Measurements from ENCODE around the gene ACTR3C. TPM values are rescaled to one million over a fixed set of nuclear protein-coding genes. Genes with fewer than 3 reads are reported as not detected.

The ACTR3C gene
- polyA plus RNA-seq, 1 of the 3 experiments (the other 2 are of a cell fraction), result 0.35 TPM

DNA sequence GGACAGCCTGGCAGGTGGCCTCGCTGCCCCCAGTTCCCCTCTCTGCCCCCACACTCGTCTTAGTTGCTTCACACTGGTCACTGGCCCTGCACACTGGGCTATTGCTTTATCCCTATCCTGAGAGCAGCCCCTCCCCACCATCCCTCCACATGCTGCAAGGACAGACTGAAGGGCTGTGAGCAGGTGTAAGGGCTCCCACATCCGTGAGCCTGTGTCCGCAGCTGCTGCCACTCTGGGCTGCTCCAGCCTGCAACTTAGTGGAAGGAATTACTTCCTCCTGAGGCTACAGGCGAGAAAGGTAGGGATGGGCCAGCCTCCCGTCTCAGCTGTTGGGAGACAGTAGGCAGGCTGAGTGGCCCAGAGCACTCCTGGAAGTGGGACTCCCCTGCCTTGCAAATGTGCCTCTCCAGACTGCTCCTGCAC, 14.3 kb upstream of the ACTR3C start:
- 73% methylated on average over 6 of the region's 6 CpGs for WGBS (ENCODE audit: low lambda C conversion rate)
- TF ChIP-seq, protein P1, sequence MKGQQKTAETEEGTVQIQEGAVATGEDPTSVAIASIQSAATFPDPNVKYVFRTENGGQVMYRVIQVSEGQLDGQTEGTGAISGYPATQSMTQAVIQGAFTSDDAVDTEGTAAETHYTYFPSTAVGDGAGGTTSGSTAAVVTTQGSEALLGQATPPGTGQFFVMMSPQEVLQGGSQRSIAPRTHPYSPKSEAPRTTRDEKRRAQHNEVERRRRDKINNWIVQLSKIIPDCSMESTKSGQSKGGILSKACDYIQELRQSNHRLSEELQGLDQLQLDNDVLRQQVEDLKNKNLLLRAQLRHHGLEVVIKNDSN (IDR thresholded peaks at IDR 0.05; ENCODE audit: borderline replicate concordance, low read depth), result no peak
- TF ChIP-seq SIN3A (IDR thresholded peaks at IDR 0.05; ENCODE audit: borderline replicate concordance, low read depth, low read length), result no peak
- TF ChIP-seq, protein P2, sequence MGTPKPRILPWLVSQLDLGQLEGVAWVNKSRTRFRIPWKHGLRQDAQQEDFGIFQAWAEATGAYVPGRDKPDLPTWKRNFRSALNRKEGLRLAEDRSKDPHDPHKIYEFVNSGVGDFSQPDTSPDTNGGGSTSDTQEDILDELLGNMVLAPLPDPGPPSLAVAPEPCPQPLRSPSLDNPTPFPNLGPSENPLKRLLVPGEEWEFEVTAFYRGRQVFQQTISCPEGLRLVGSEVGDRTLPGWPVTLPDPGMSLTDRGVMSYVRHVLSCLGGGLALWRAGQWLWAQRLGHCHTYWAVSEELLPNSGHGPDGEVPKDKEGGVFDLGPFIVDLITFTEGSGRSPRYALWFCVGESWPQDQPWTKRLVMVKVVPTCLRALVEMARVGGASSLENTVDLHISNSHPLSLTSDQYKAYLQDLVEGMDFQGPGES (IDR thresholded peaks at IDR 0.05; ENCODE audit: low read depth, low read length), result no peak
- no peak for TF ChIP-seq TEAD4 (IDR thresholded peaks at IDR 0.05; ENCODE audit: borderline replicate concordance, insufficient read depth)
- no peak for TF ChIP-seq FOXJ3 (CRISPR knock-in tag; IDR thresholded peaks at IDR 0.05)
- no peak for TF ChIP-seq YY1 (IDR thresholded peaks at IDR 0.05; ENCODE audit: low read depth)
- TF ChIP-seq FOXM1 (IDR thresholded peaks at IDR 0.05; ENCODE audit: low read depth), result no peak
- TF ChIP-seq EZH2phosphoT487 (IDR thresholded peaks at IDR 0.05; ENCODE audit: borderline replicate concordance, low read depth), result no peak
- no peak for TF ChIP-seq GABPA (IDR thresholded peaks at IDR 0.05; ENCODE audit: low read depth)
- TF ChIP-seq, protein P3, sequence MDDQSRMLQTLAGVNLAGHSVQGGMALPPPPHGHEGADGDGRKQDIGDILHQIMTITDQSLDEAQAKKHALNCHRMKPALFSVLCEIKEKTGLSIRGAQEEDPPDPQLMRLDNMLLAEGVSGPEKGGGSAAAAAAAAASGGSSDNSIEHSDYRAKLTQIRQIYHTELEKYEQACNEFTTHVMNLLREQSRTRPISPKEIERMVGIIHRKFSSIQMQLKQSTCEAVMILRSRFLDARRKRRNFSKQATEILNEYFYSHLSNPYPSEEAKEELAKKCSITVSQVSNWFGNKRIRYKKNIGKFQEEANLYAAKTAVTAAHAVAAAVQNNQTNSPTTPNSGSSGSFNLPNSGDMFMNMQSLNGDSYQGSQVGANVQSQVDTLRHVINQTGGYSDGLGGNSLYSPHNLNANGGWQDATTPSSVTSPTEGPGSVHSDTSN (IDR thresholded peaks at IDR 0.05), result no peak
- Histone ChIP-seq H3K9ac (no peak overlapping the region), H3K4me2 (no peak overlapping the region), H4K20me1 (ENCODE audit: insufficient read depth) (no peaks in the 10 kb centered on the region), H3K27me3 (ENCODE audit: insufficient read depth) (peaks cover 8% of the 10 kb centered on the region; the same call in 1 of the 2 replicates), H3K9me3 (no peaks in the 10 kb centered on the region), H3K36me3 (replicated peaks in 1 of 2; ENCODE audit: control insufficient read depth in 1 of 2, insufficient read depth in 2 of 2, low read length in 1 of 2) (no peaks in the 10 kb centered on the region), H3K9me2 (no peaks in the 10 kb centered on the region), H3K4me1 (ENCODE audit: control insufficient read depth in 1 of 2, insufficient read depth in 2 of 2, low read depth in 1 of 2, low read length in 1 of 2) (no peaks in the 10 kb centered on the region; a peak in 1 of 4 replicates), H3K79me2 (ENCODE audit: insufficient read depth) (no peaks in the 10 kb centered on the region), H3F3A (replicated peaks; ENCODE audit: insufficient read depth) (no peaks in the 10 kb centered on the region), H3K27ac (ENCODE audit: low read depth in 2 of 2, low read length in 1 of 2) (no peak overlapping the region), H3K4me3 (ENCODE audit: low read depth in 2 of 2, low read length in 1 of 2) (no peak overlapping the region), H2AFZ (ENCODE audit: low read depth) (no peak overlapping the region)
- CTCF ChIA-PET, result interaction anchor here (0.9 to 1.2 kb wide), 4 partner anchors 9 to 29 kb away, joined by 3 to 5 read pairs (median 4); partner anchors contain the start of gene ACTR3C
- POLR2A ChIA-PET, result no interaction called here
- DNase-seq, result no peak

DNA sequence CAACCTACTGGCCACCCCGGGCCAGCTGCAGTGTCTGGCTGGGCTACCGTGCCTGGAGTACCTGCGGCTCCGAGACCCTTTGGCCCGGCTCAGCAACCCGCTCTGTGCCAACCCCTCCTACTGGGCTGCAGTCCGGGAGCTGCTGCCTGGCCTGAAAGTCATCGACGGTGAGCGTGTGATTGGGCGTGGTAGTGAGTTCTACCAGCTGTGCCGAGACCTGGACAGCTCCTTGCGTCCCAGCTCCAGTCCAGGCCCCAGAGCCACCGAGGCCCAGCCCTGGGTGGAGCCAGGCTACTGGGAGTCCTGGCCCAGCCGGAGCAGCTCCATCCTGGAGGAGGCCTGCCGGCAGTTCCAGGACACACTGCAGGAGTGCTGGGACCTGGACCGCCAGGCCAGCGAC, 13.8 kb upstream of the ACTR3C start:
- 92% methylated on average over 17 of the region's 18 CpGs for WGBS (ENCODE audit: low lambda C conversion rate)
- no peak for DNase-seq
- H3F3A ChIP-seq (replicated peaks; ENCODE audit: insufficient read depth), result no peaks in the 10 kb centered on the region
- no peaks in the 10 kb centered on the region for H3K9me3 ChIP-seq
- CTCF ChIA-PET, result interaction anchor here (0.9 kb wide), 1 partner anchor 13 kb away, joined by 3 read pairs; the partner anchor contains the start of gene ACTR3C
- H2AFZ ChIP-seq (ENCODE audit: low read depth), result no peak overlapping the region
- H3K4me1 ChIP-seq (ENCODE audit: control insufficient read depth in 1 of 2, insufficient read depth in 2 of 2, low read depth in 1 of 2, low read length in 1 of 2), result no peaks in the 10 kb centered on the region; a peak in 1 of 4 replicates
- peaks cover 5% of the 10 kb centered on the region; the same call in 1 of the 2 replicates for H3K27me3 ChIP-seq (ENCODE audit: insufficient read depth)
- no peak overlapping the region for H3K4me2 ChIP-seq
- no peaks in the 10 kb centered on the region for H3K36me3 ChIP-seq (replicated peaks in 1 of 2; ENCODE audit: control insufficient read depth in 1 of 2, insufficient read depth in 2 of 2, low read length in 1 of 2)
- H3K9me2 ChIP-seq, result no peaks in the 10 kb centered on the region
- no peaks in the 10 kb centered on the region for H4K20me1 ChIP-seq (ENCODE audit: insufficient read depth)
- no peak overlapping the region for H3K4me3 ChIP-seq (ENCODE audit: low read depth in 2 of 2, low read length in 1 of 2)
- H3K79me2 ChIP-seq (ENCODE audit: insufficient read depth), result no peaks in the 10 kb centered on the region
- POLR2A ChIA-PET, result no interaction called here
- no peak overlapping the region for H3K27ac ChIP-seq (ENCODE audit: low read depth in 2 of 2, low read length in 1 of 2)
- no peak overlapping the region for H3K9ac ChIP-seq
- no peak for TF ChIP-seq EZH2phosphoT487 (IDR thresholded peaks at IDR 0.05; ENCODE audit: borderline replicate concordance, low read depth)
- TF ChIP-seq, protein P4, sequence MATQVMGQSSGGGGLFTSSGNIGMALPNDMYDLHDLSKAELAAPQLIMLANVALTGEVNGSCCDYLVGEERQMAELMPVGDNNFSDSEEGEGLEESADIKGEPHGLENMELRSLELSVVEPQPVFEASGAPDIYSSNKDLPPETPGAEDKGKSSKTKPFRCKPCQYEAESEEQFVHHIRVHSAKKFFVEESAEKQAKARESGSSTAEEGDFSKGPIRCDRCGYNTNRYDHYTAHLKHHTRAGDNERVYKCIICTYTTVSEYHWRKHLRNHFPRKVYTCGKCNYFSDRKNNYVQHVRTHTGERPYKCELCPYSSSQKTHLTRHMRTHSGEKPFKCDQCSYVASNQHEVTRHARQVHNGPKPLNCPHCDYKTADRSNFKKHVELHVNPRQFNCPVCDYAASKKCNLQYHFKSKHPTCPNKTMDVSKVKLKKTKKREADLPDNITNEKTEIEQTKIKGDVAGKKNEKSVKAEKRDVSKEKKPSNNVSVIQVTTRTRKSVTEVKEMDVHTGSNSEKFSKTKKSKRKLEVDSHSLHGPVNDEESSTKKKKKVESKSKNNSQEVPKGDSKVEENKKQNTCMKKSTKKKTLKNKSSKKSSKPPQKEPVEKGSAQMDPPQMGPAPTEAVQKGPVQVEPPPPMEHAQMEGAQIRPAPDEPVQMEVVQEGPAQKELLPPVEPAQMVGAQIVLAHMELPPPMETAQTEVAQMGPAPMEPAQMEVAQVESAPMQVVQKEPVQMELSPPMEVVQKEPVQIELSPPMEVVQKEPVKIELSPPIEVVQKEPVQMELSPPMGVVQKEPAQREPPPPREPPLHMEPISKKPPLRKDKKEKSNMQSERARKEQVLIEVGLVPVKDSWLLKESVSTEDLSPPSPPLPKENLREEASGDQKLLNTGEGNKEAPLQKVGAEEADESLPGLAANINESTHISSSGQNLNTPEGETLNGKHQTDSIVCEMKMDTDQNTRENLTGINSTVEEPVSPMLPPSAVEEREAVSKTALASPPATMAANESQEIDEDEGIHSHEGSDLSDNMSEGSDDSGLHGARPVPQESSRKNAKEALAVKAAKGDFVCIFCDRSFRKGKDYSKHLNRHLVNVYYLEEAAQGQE (IDR thresholded peaks at IDR 0.05; ENCODE audit: low read depth, low read length), result no peak
- TF ChIP-seq, protein P1 (IDR thresholded peaks at IDR 0.05; ENCODE audit: borderline replicate concordance, low read depth), result no peak
- TF ChIP-seq, protein P5, sequence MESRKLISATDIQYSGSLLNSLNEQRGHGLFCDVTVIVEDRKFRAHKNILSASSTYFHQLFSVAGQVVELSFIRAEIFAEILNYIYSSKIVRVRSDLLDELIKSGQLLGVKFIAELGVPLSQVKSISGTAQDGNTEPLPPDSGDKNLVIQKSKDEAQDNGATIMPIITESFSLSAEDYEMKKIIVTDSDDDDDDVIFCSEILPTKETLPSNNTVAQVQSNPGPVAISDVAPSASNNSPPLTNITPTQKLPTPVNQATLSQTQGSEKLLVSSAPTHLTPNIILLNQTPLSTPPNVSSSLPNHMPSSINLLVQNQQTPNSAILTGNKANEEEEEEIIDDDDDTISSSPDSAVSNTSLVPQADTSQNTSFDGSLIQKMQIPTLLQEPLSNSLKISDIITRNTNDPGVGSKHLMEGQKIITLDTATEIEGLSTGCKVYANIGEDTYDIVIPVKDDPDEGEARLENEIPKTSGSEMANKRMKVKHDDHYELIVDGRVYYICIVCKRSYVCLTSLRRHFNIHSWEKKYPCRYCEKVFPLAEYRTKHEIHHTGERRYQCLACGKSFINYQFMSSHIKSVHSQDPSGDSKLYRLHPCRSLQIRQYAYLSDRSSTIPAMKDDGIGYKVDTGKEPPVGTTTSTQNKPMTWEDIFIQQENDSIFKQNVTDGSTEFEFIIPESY (IDR thresholded peaks at IDR 0.05; ENCODE audit: borderline replicate concordance, low read depth), result no peak
- no peak for TF ChIP-seq ELF1 (IDR thresholded peaks at IDR 0.05)
